Lung (tissue), 16 donors: ENCODE data around the gene LCE5A. TPM values are rescaled to one million over a fixed set of nuclear protein-coding genes. Genes with fewer than 3 reads are reported as not detected.

Experiments used
- ATAC-seq: fragments of 200-7000 bp; cut with Tn5 transposase; one replicate; pipeline ENCODE4 v1.9.1; 2020; ENCODE audit warnings: moderate number of reproducible peaks; ENCODE audit not compliant: insufficient read depth, low FRiP score
- DNase-seq, 3 donors: peaks; one replicate each; pipeline ENCODE4 v3.0.0-alpha.2; 2013 to 2017
- H3K27ac ChIP-seq, 2 donors: one replicate each; pipeline ENCODE4 v1.5.1; 2013; ENCODE audit warnings: mild to moderate bottlenecking in 2 of 2, moderate library complexity in 2 of 2, control low read depth in 1 of 2, inconsistent platforms in 1 of 2, low read depth in 1 of 2, low read length in 1 of 2
- H3K27me3 ChIP-seq, 3 donors: one replicate each; pipeline ENCODE4 v1.5.1; 2013; ENCODE audit warnings: low read length in 2 of 3; ENCODE audit not compliant: control insufficient read depth in 3 of 3, insufficient read depth in 3 of 3
- H3K36me3 ChIP-seq, 4 donors: one replicate each; pipeline ENCODE4 v1.5.1; 2013; ENCODE audit warnings: low read length in 4 of 4, mild to moderate bottlenecking in 1 of 4, moderate library complexity in 1 of 4; ENCODE audit not compliant: control insufficient read depth in 4 of 4, insufficient read depth in 4 of 4
- H3K4me1 ChIP-seq, 5 donors: one replicate each; pipeline ENCODE4 v1.5.1; 2013; ENCODE audit warnings: low read length in 5 of 5, mild to moderate bottlenecking in 2 of 5, moderate library complexity in 1 of 5; ENCODE audit not compliant: control insufficient read depth in 5 of 5, insufficient read depth in 5 of 5
- H3K4me3 ChIP-seq: one replicate; pipeline ENCODE4 v1.5.1; 2013; ENCODE audit warnings: mild to moderate bottlenecking, control low read depth, moderate library complexity
- H3K9ac ChIP-seq, 2 donors: one replicate each; pipeline ENCODE4 v1.5.1; 2013; ENCODE audit warnings: low read length in 2 of 2, control low read depth in 1 of 2; ENCODE audit not compliant: insufficient read depth in 1 of 2
- H3K9me3 ChIP-seq, 4 donors: one replicate each; pipeline ENCODE4 v1.5.1; 2013; ENCODE audit warnings: low read length in 3 of 4, mild to moderate bottlenecking in 1 of 4, moderate library complexity in 1 of 4; ENCODE audit not compliant: control insufficient read depth in 4 of 4, insufficient read depth in 3 of 4
- CTCF ChIP-seq: IDR thresholded peaks from 2 replicates; pipeline ENCODE4 v1.5.1; 2012; ENCODE audit warnings: mild to moderate bottlenecking; ENCODE audit errors: control extremely low read depth, extremely low read depth
- WGBS, 2 donors: extraction: QIAGEN DNeasy Blood & Tissue Kit; methylation state at CpG; one replicate each; pipeline ENCODE4 v1.1.7; 2013; 5-methylcytosine and 5-hydroxymethylcytosine counted together
- long read RNA-seq, 5 donors: transcript quantifications; one replicate each; lab custom pipeline, GENCODE V29; 2026
- polyA plus RNA-seq, 2 donors: library from polyadenylated mRNA; stranded (reverse); fragments of 200-250 nt; gene quantifications; one replicate each; pipeline ENCODE4 v1.2.1, GENCODE V29; 2013
- total RNA-seq, 2 donors: library from RNA; depleted of rRNA in 1 of 2; stranded (reverse); fragments of >200 nt in 1 of 2; gene quantifications; one replicate each; pipeline ENCODE4 v1.2.1, GENCODE V29; 2014 to 2021
- donor health status: control.
- donor health status: control.
- donor health status: Bipolar disorder and iron deficiency.
- donor health status: healthy.
- donor health status: DM: yes; HTN: yes; CAD: no.

Gene LCE5A, protein sequence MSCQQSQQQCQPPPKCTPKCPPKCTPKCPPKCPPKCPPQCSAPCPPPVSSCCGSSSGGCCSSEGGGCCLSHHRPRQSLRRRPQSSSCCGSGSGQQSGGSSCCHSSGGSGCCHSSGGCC
- total RNA-seq, result not detected
- under 1 TPM in 1 of 2 donors, not detected in 1; 0.07 TPM for polyA plus RNA-seq
- long read RNA-seq, donor 1, result 0 reads
- long read RNA-seq, donor 2, result 0 reads
- long read RNA-seq, donor 3, result 0 reads
- long read RNA-seq, donor 4, result 0 reads
- long read RNA-seq, donor 5, result 0 reads

DNA sequence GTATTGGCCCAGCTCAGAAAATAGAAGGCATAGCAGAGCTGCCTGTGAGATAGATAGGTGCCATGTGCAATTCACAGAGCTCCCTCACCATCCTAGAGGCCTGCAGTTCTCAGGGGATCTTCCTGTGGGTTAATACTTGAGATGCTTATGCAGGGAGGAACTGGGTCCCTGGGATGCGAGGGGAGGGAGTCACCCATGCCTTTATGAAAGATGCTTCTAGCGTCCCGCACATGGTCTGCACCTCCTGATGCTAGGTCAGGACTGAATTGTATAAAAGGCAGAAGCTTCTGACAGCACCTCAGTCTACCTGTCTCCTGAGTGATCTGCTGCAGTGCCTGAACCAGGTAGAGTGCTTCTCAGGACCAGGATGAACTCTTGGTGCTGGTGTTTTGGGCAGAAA, at the start of gene LCE5A:
LCE5A (plus strand) TSS at position 301 of the 400 bp plus-strand sequence. CDS start 732 bp downstream, outside the sequence.
- H3K4me3 ChIP-seq, result no peak within 1 kb of the TSS
- H3K27ac ChIP-seq, result no peak within 1 kb of the TSS
- peaks cover 0 to 2% (median 0%) of the 10 kb centered on the region in 4 donors for H3K9me3 ChIP-seq
- no peak within 1 kb of the TSS for H3K9ac ChIP-seq
- 91 to 93% methylated on average over 3 of the region's 3 CpGs for WGBS, 2 donors
- no peaks in the 10 kb centered on the region for H3K36me3 ChIP-seq
- no peak for DNase-seq
- no peak for ATAC-seq
- H3K4me1 ChIP-seq, result peaks cover 0 to under 1% (median 0%) of the 10 kb centered on the region in 5 donors
- TF ChIP-seq CTCF, result no peak
- H3K27me3 ChIP-seq, result peaks cover 9 to 20% (median 19%) of the 10 kb centered on the region in 3 donors

GRCh38 chr1:152461544-152461943, 49.1 kb upstream of the LCE5A start:
- peak; percentile 37 to 54 (median 49) for DNase-seq
- no peak for ATAC-seq
- 5 to 8% methylated on average over 6 of the region's 6 CpGs for WGBS, 2 donors
- no peaks in the 10 kb centered on the region for H3K36me3 ChIP-seq
- no peaks in the 10 kb centered on the region for H3K9me3 ChIP-seq
- no peak overlapping the region for H3K9ac ChIP-seq
- H3K4me3 ChIP-seq, result no peak overlapping the region
- H3K4me1 ChIP-seq, result peaks cover 0 to 1% (median 0%) of the 10 kb centered on the region in 5 donors
- peaks cover 0 to 3% (median 0%) of the 10 kb centered on the region in 3 donors for H3K27me3 ChIP-seq
- H3K27ac ChIP-seq, result no peak overlapping the region
- TF ChIP-seq CTCF, result peak; percentile 37

- no peak overlapping the region for H3K4me3 ChIP-seq
- no peak for ATAC-seq
- no peak overlapping the region for H3K27ac ChIP-seq
- no peaks in the 10 kb centered on the region for H3K27me3 ChIP-seq
- H3K9ac ChIP-seq, result no peak overlapping the region
- TF ChIP-seq CTCF, result no peak
- no peaks in the 10 kb centered on the region for H3K36me3 ChIP-seq
- 95 to 97% methylated on average over 26 of the region's 26 CpGs for WGBS, 2 donors
- no peak for DNase-seq
- peaks cover 0 to 1% (median 0%) of the 10 kb centered on the region in 5 donors for H3K4me1 ChIP-seq
- H3K9me3 ChIP-seq, result no peaks in the 10 kb centered on the region
Observed at GRCh38 chr1:152462636-152463035, 48.0 kb upstream of the LCE5A start.

GRCh38 chr1:152466217-152466616, 44.4 kb upstream of the LCE5A start:
- Histone ChIP-seq H3K36me3 (no peaks in the 10 kb centered on the region), H3K27ac (no peak overlapping the region), H3K9me3 (no peaks in the 10 kb centered on the region), H3K4me1 (peaks cover 0 to 1% (median 0%) of the 10 kb centered on the region in 5 donors), H3K27me3 (no peaks in the 10 kb centered on the region), H3K9ac (no peak overlapping the region), H3K4me3 (no peak overlapping the region)
- TF ChIP-seq CTCF, result no peak
- ATAC-seq (no peak), DNase-seq (no peak)
- 86 to 98% methylated on average over 1 of the region's 1 CpG for WGBS, 2 donors
